ENCODE measurements around the gene EXOSC3.
"Not testable (repeated sequence)": the region's sequence is repeated elsewhere in the genome, so short reads cannot be mapped to it uniquely, and the experiment has no call there.

DNA sequence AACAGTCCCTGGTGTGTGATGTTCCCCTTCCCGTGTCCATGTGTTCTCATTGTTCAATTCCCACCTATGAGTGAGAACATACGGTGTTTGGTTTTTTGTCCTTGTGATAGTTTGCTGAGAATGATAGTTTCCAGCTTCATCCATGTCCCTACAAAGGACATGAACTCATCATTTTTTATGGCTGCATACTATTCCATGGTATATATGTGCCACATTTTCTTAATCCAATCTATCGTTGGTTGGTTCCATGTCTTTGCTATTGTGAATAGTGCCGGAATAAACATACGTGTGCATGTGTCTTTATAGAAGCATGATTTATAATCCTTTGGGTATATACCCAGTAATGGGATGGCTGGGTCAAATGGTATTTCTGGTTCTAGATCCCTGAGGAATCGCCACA is 19.6 kb downstream of the EXOSC3 start:
- TF ChIP-seq, protein P1, sequence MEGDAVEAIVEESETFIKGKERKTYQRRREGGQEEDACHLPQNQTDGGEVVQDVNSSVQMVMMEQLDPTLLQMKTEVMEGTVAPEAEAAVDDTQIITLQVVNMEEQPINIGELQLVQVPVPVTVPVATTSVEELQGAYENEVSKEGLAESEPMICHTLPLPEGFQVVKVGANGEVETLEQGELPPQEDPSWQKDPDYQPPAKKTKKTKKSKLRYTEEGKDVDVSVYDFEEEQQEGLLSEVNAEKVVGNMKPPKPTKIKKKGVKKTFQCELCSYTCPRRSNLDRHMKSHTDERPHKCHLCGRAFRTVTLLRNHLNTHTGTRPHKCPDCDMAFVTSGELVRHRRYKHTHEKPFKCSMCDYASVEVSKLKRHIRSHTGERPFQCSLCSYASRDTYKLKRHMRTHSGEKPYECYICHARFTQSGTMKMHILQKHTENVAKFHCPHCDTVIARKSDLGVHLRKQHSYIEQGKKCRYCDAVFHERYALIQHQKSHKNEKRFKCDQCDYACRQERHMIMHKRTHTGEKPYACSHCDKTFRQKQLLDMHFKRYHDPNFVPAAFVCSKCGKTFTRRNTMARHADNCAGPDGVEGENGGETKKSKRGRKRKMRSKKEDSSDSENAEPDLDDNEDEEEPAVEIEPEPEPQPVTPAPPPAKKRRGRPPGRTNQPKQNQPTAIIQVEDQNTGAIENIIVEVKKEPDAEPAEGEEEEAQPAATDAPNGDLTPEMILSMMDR (IDR thresholded peaks at IDR 0.05 in 8 of 11, conservative IDR thresholded peaks at IDR 0.05 in 3 of 11) = not testable (repeated sequence)
- TF ChIP-seq POLR2A, POLR2AphosphoS5 (IDR thresholded peaks at IDR 0.05): not testable (repeated sequence)
